Osteoblast (primary cell): ENCODE results near the gene GPX2. TPM values are rescaled to one million over a fixed set of nuclear protein-coding genes. Genes with fewer than 3 reads are reported as not detected.

ENCODE experiments used
- DNase-seq: peaks from one replicate; pipeline ENCODE4 v3.0.0; 2011; ENCODE audit warnings: low spot score, mixed read lengths; ENCODE audit not compliant: insufficient read length; ENCODE audit errors: missing footprints
- H2AFZ ChIP-seq: 2 replicates; pipeline ENCODE4 v1.6.0; 2011; ENCODE audit warnings: mild to moderate bottlenecking, low read length
- H3K27ac ChIP-seq: 2 replicates; pipeline ENCODE4 v1.5.1; 2011; ENCODE audit warnings: mild to moderate bottlenecking, low read depth, low read length, moderate library complexity
- H3K27me3 ChIP-seq: 2 replicates; pipeline ENCODE4 v1.6.0; 2012; ENCODE audit warnings: mild to moderate bottlenecking, control low read depth, inconsistent platforms, low read length, moderate library complexity; ENCODE audit not compliant: insufficient read depth
- H3K36me3 ChIP-seq: 2 replicates; pipeline ENCODE4 v1.5.1; 2011; ENCODE audit warnings: mild to moderate bottlenecking, low read length, control low read depth, moderate library complexity; ENCODE audit not compliant: insufficient read depth
- H3K4me1 ChIP-seq: 2 replicates; pipeline ENCODE4 v1.5.1; 2011; ENCODE audit warnings: mild to moderate bottlenecking, low read length, control low read depth, moderate library complexity; ENCODE audit not compliant: insufficient read depth
- H3K4me2 ChIP-seq: 2 replicates; pipeline ENCODE4 v1.6.0; 2011; ENCODE audit warnings: mild to moderate bottlenecking, low read length; ENCODE audit not compliant: insufficient read depth
- H3K4me3 ChIP-seq: fragments of 200-600 bp; sonication (generic); 3 replicates; pipeline ENCODE4 v1.5.1; 2012; ENCODE audit warnings: mild to moderate bottlenecking, low read length, inconsistent platforms; ENCODE audit not compliant: insufficient read depth
- H3K79me2 ChIP-seq: 2 replicates; pipeline ENCODE4 v1.6.0; 2012; ENCODE audit warnings: mild to moderate bottlenecking, low read length, control low read depth, inconsistent platforms; ENCODE audit not compliant: insufficient read depth
- H3K9me3 ChIP-seq: 2 replicates; pipeline ENCODE4 v1.5.1; 2011; ENCODE audit warnings: low read depth, low read length, control low read depth
- H4K20me1 ChIP-seq: 2 replicates; pipeline ENCODE4 v1.6.0; 2012; ENCODE audit warnings: mild to moderate bottlenecking, low read length, control low read depth; ENCODE audit not compliant: insufficient read depth
- CTCF ChIP-seq: IDR thresholded peaks from 2 replicates; pipeline ENCODE4 v1.5.1; 2011; ENCODE audit warnings: mild to moderate bottlenecking, low read depth, low read length, moderate library complexity; ENCODE audit errors: extremely low read depth
- total RNA-seq: library from RNA; depleted of rRNA; stranded (reverse); fragments of >200 nt; gene quantifications from 2 replicates; pipeline ENCODE4 v1.2.3, GENCODE V29; 2012

Gene GPX2
- total RNA-seq, 1 donor: not detected

GRCh38 chr14:64971491-64971942 is 29.0 kb upstream of the GPX2 start:
- Histone ChIP-seq H3K27me3 (peaks cover 3% of the 10 kb centered on the region), H3K36me3 (no peaks in the 10 kb centered on the region), H3K79me2 (no peaks in the 10 kb centered on the region), H3K27ac (no peak overlapping the region), H3K9me3 (no peaks in the 10 kb centered on the region), H4K20me1 (no peaks in the 10 kb centered on the region), H2AFZ (peak overlapping the region; percentile 56), H3K4me1 (peaks cover 5% of the 10 kb centered on the region), H3K4me3 (peak overlapping the region; percentile 73), H3K4me2 (peak overlapping the region; percentile 83)
- TF ChIP-seq CTCF: no peak
- no peak for DNase-seq

GRCh38 chr14:64970776-64971477 is 28.4 kb upstream of the GPX2 start:
- Histone ChIP-seq H3K27me3 (peaks cover 3% of the 10 kb centered on the region), H3K4me2 (peak overlapping the region; percentile 83), H2AFZ (no peak overlapping the region), H3K4me1 (peaks cover 5% of the 10 kb centered on the region), H3K27ac (no peak overlapping the region), H3K9me3 (no peaks in the 10 kb centered on the region), H3K36me3 (no peaks in the 10 kb centered on the region), H3K79me2 (no peaks in the 10 kb centered on the region), H4K20me1 (no peaks in the 10 kb centered on the region), H3K4me3 (peak overlapping the region; percentile 73)
- TF ChIP-seq CTCF: no peak
- DNase-seq: peak; percentile 84

GRCh38 chr14:64970041-64970440 is 27.5 kb upstream of the GPX2 start:
- no peak for DNase-seq
- no peak for TF ChIP-seq CTCF
- peaks cover 3% of the 10 kb centered on the region for H3K27me3 ChIP-seq
- H3K79me2 ChIP-seq: no peaks in the 10 kb centered on the region
- no peaks in the 10 kb centered on the region for H3K36me3 ChIP-seq
- H3K4me3 ChIP-seq: no peak overlapping the region
- peaks cover 5% of the 10 kb centered on the region for H3K4me1 ChIP-seq
- no peak overlapping the region for H3K4me2 ChIP-seq
- no peak overlapping the region for H2AFZ ChIP-seq
- no peaks in the 10 kb centered on the region for H4K20me1 ChIP-seq
- no peaks in the 10 kb centered on the region for H3K9me3 ChIP-seq
- no peak overlapping the region for H3K27ac ChIP-seq

GRCh38 chr14:64968651-64969050 is 26.1 kb upstream of the GPX2 start:
- H3K27ac ChIP-seq: no peak overlapping the region
- no peak overlapping the region for H3K4me3 ChIP-seq
- H4K20me1 ChIP-seq: no peaks in the 10 kb centered on the region
- DNase-seq: no peak
- TF ChIP-seq CTCF: no peak
- H3K9me3 ChIP-seq: no peaks in the 10 kb centered on the region
- no peak overlapping the region for H2AFZ ChIP-seq
- no peaks in the 10 kb centered on the region for H3K36me3 ChIP-seq
- no peaks in the 10 kb centered on the region for H3K79me2 ChIP-seq
- no peak overlapping the region for H3K4me2 ChIP-seq
- peaks cover 5% of the 10 kb centered on the region for H3K4me1 ChIP-seq
- H3K27me3 ChIP-seq: peaks cover 3% of the 10 kb centered on the region
